Measurements from ENCODE around the gene AXIN2. TPM values are rescaled to one million over a fixed set of nuclear protein-coding genes. Genes with fewer than 3 reads are reported as not detected.

The AXIN2 gene
- total and polyA plus RNA-seq, 8 donors: 25.0 to 65.7 (median 59.5) TPM

DNA sequence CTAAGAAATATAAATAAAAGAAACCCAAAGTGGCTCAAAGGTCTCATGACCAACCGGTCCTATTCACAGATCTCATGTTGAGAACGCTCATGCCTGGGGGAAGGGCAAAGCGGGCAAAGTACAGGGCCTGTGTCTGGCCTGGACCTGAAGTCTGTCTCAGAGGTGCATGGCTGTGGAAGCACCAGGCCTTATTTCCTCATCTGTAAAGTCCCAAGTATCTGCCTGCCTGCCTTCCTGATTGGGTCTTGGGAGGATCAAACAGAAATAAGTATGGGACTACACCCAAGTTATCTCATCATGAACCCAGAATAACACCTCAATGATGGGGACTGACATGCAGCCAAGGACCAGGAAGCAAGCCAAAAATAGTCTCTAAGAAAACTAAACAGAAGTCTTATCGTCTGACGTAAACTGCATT, 14.2 kb downstream of the AXIN2 start:
- intact Hi-C loops (cut with DNase I): no loop called here
- H3K4me1 ChIP-seq: peaks cover 42 to 50% of the 10 kb centered on the region in 2 donors
- DNase-seq (no peak), ATAC-seq (peak; percentile 81)
- no peak for TF ChIP-seq CTCF (IDR thresholded peaks at IDR 0.05)
- H3K27ac ChIP-seq: peak overlapping the region; percentile 46 to 53
- no peak overlapping the region for H3K4me3 ChIP-seq
- no peaks in the 10 kb centered on the region for H3K27me3 ChIP-seq
- H3K9me3 ChIP-seq: no peaks in the 10 kb centered on the region
- H3K36me3 ChIP-seq: peaks cover 0 to 14% of the 10 kb centered on the region in 2 donors

DNA sequence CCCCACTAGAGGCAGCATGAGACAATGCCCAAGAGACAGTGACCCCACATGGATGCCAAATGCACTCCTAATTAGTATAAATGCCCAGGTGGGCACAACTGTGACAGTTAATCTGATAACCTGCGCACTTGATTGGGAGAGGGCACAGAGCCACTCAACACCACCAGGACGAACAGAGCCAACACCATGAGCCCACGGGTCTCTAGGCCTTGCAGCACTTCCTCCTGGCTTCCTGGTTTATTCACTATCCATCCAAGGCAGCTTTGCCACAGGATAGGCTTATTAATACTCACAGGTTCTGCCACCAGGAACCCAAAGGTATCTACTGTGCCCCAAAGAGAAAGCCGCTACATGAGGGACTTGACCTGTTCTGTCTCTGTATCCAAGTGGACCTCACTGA, 14.9 kb downstream of the AXIN2 start:
- H3K4me3 ChIP-seq: no peak overlapping the region
- no peak for TF ChIP-seq CTCF (IDR thresholded peaks at IDR 0.05)
- intact Hi-C loops (cut with DNase I): no loop called here
- H3K27me3 ChIP-seq: no peaks in the 10 kb centered on the region
- no peaks in the 10 kb centered on the region for H3K9me3 ChIP-seq
- H3K27ac ChIP-seq: peak overlapping the region in 1 of 2 donors; percentile 53
- DNase-seq (no peak), ATAC-seq (no peak)
- H3K36me3 ChIP-seq: peaks cover 0 to 14% of the 10 kb centered on the region in 2 donors
- H3K4me1 ChIP-seq: peaks cover 35 to 44% of the 10 kb centered on the region in 2 donors

GRCh38 chr17:65545705-65546523, 15.5 kb downstream of the AXIN2 start:
- no peak for DNase-seq
- Histone ChIP-seq H3K27ac (peak overlapping the region in 1 of 2 donors; percentile 53), H3K27me3 (no peaks in the 10 kb centered on the region), H3K36me3 (peaks cover 0 to 16% of the 10 kb centered on the region in 2 donors), H3K4me1 (peaks cover 32 to 40% of the 10 kb centered on the region in 2 donors), H3K9me3 (no peaks in the 10 kb centered on the region), H3K4me3 (no peak overlapping the region)
- intact Hi-C loops (cut with DNase I): no loop called here
- ATAC-seq: no peak
- no peak for TF ChIP-seq CTCF (IDR thresholded peaks at IDR 0.05)

- intact Hi-C loops (cut with DNase I): no loop called here
- H3K4me1 ChIP-seq: peaks cover 22 to 36% of the 10 kb centered on the region in 2 donors
- no peaks in the 10 kb centered on the region for H3K27me3 ChIP-seq
- no peak for TF ChIP-seq CTCF (IDR thresholded peaks at IDR 0.05)
- no peaks in the 10 kb centered on the region for H3K9me3 ChIP-seq
- H3K36me3 ChIP-seq: peaks cover 0 to 28% of the 10 kb centered on the region in 2 donors
- no peak overlapping the region for H3K4me3 ChIP-seq
- H3K27ac ChIP-seq: no peak overlapping the region
- DNase-seq (no peak), ATAC-seq (no peak)
These were observed 16.8 kb downstream of the AXIN2 start for GRCh38 chr17:65544672-65545071.

- no peak overlapping the region for H3K27ac ChIP-seq
- peak; percentile 10 for ATAC-seq
- peaks cover 0 to 27% of the 10 kb centered on the region in 2 donors for H3K36me3 ChIP-seq
- no peaks in the 10 kb centered on the region for H3K27me3 ChIP-seq
- H3K9me3 ChIP-seq: no peaks in the 10 kb centered on the region
- peaks cover 21% of the 10 kb centered on the region in 2 donors for H3K4me1 ChIP-seq
- DNase-seq: no peak
- H3K4me3 ChIP-seq: no peak overlapping the region
- intact Hi-C loops (cut with DNase I): no loop called here
- no peak for TF ChIP-seq CTCF (IDR thresholded peaks at IDR 0.05)
These were observed 18.8 kb downstream of the AXIN2 start for GRCh38 chr17:65542610-65543009.
